H9 (cell line): ENCODE data around the gene WWC1. TPM values are rescaled to one million over a fixed set of nuclear protein-coding genes. Genes with fewer than 3 reads are reported as not detected.

Source experiments
- DNase-seq: peaks from one replicate; pipeline ENCODE4 v3.0.0-alpha.2; 2017
- H2AFZ ChIP-seq: one replicate; pipeline ENCODE4 v1.6.1; 2013; ENCODE audit warnings: mild to moderate bottlenecking, low read length, control low read depth, moderate library complexity
- H2AK5ac ChIP-seq: 2 replicates; pipeline ENCODE4 v1.6.1; 2013; ENCODE audit warnings: low read length, control low read depth, mixed read lengths; ENCODE audit not compliant: insufficient read length
- H2BK120ac ChIP-seq: one replicate; pipeline ENCODE4 v1.6.1; 2013; ENCODE audit warnings: low read depth, mild to moderate bottlenecking, low read length, control low read depth, inconsistent platforms; ENCODE audit not compliant: poor library complexity, severe bottlenecking
- H2BK12ac ChIP-seq: 2 replicates; pipeline ENCODE4 v1.6.1; 2013; ENCODE audit warnings: low read length, control low read depth, mixed read lengths, low read depth; ENCODE audit not compliant: insufficient read length
- H2BK15ac ChIP-seq: 2 replicates; pipeline ENCODE4 v1.6.1; 2013; ENCODE audit warnings: low read depth, low read length, control low read depth
- H2BK20ac ChIP-seq: one replicate; pipeline ENCODE4 v1.6.1; 2013; ENCODE audit warnings: low read depth, mild to moderate bottlenecking, low read length, control low read depth, inconsistent platforms; ENCODE audit not compliant: poor library complexity, severe bottlenecking
- H2BK5ac ChIP-seq: 2 replicates; pipeline ENCODE4 v1.6.1; 2013; ENCODE audit warnings: low read length, control low read depth, mixed read lengths; ENCODE audit not compliant: insufficient read length
- H3K14ac ChIP-seq: 2 replicates; pipeline ENCODE4 v1.6.1; 2013; ENCODE audit warnings: low read length, control low read depth; ENCODE audit not compliant: insufficient read depth
- H3K18ac ChIP-seq: 2 replicates; pipeline ENCODE4 v1.6.1; 2013; ENCODE audit warnings: low read depth, mild to moderate bottlenecking, mixed read lengths, low read length, control low read depth; ENCODE audit not compliant: insufficient read length
- H3K23ac ChIP-seq: 2 replicates; pipeline ENCODE4 v1.6.1; 2013; ENCODE audit warnings: low read length, control low read depth, mixed read lengths, low read depth; ENCODE audit not compliant: insufficient read length
- H3K23me2 ChIP-seq: 2 replicates; pipeline ENCODE4 v1.6.1; 2013; ENCODE audit warnings: low read depth, mild to moderate bottlenecking, mixed read lengths, low read length, control low read depth; ENCODE audit not compliant: insufficient read length, poor library complexity, severe bottlenecking
- H3K27ac ChIP-seq: 2 replicates; pipeline ENCODE4 v1.5.1; 2013; ENCODE audit warnings: low read length, control low read depth, mixed read lengths, low read depth; ENCODE audit not compliant: insufficient read length
- H3K27me3 ChIP-seq: 2 replicates; pipeline ENCODE4 v1.6.1; 2013; ENCODE audit warnings: low read length, control low read depth, inconsistent platforms; ENCODE audit not compliant: insufficient read depth
- H3K4ac ChIP-seq: 2 replicates; pipeline ENCODE4 v1.6.1; 2013; ENCODE audit warnings: low read depth, mild to moderate bottlenecking, control low read depth, inconsistent platforms, low read length, moderate library complexity
- H3K4me1 ChIP-seq: 2 replicates; pipeline ENCODE4 v1.6.1; 2013; ENCODE audit warnings: low read length, control low read depth, inconsistent platforms; ENCODE audit not compliant: insufficient read depth
- H3K4me2 ChIP-seq: 2 replicates; pipeline ENCODE4 v1.6.1; 2013; ENCODE audit warnings: low read length, control low read depth, mixed read lengths; ENCODE audit not compliant: insufficient read length, insufficient read depth
- H3K56ac ChIP-seq: 2 replicates; pipeline ENCODE4 v1.6.1; 2013; ENCODE audit warnings: low read depth, mild to moderate bottlenecking, mixed read lengths, low read length, control low read depth; ENCODE audit not compliant: insufficient read length
- H3K79me1 ChIP-seq: 2 replicates; pipeline ENCODE4 v1.6.1; 2013; ENCODE audit warnings: low read depth, mild to moderate bottlenecking, moderate library complexity, low read length, control low read depth, inconsistent platforms; ENCODE audit not compliant: insufficient read depth, poor library complexity, severe bottlenecking
- H3K79me2 ChIP-seq: 2 replicates; pipeline ENCODE4 v1.6.1; 2013; ENCODE audit warnings: low read length, control low read depth, inconsistent platforms; ENCODE audit not compliant: insufficient read depth
- H3K9ac ChIP-seq: 2 replicates; pipeline ENCODE4 v1.6.1; 2013; ENCODE audit warnings: low read length, control low read depth, mixed read lengths; ENCODE audit not compliant: insufficient read length; ENCODE audit errors: extremely low read depth
- H3K9me3 ChIP-seq: one replicate; pipeline ENCODE4 v1.6.1; 2013; ENCODE audit warnings: low read depth, low read length, inconsistent platforms; ENCODE audit not compliant: control insufficient read depth
- H3T11ph ChIP-seq: one replicate; pipeline ENCODE4 v1.6.1; 2013; ENCODE audit warnings: mild to moderate bottlenecking, low read length, control low read depth, inconsistent platforms
- H4K20me1 ChIP-seq: one replicate; pipeline ENCODE4 v1.6.1; 2013; ENCODE audit not compliant: control insufficient read depth, insufficient read length, insufficient read depth
- H4K5ac ChIP-seq: 2 replicates; pipeline ENCODE4 v1.6.1; 2013; ENCODE audit warnings: low read depth, mild to moderate bottlenecking, mixed read lengths, low read length, control low read depth; ENCODE audit not compliant: insufficient read length
- H4K8ac ChIP-seq: replicated peaks from 2 replicates; pipeline ENCODE4 v1.6.1; 2013; ENCODE audit warnings: low read length, control low read depth, mixed read lengths, low read depth; ENCODE audit not compliant: insufficient read length
- H4K91ac ChIP-seq: 2 replicates; pipeline ENCODE4 v1.6.1; 2013; ENCODE audit warnings: low read depth, mild to moderate bottlenecking, moderate library complexity, mixed read lengths, low read length, control low read depth; ENCODE audit not compliant: insufficient read length
- H3K27ac Mint-ChIP-seq, 3 experiments: 2 replicates in 2 of 3; 3 replicates in 1 of 3; pipeline ENCODE4 v1.8.0; 2020 to 2021; ENCODE audit warnings: mixed read lengths in 3 of 3, mild to moderate bottlenecking in 1 of 3, moderate library complexity in 1 of 3
- H3K27me3 Mint-ChIP-seq: 2 replicates; pipeline ENCODE4 v1.8.0; 2021; ENCODE audit warnings: low read depth, mild to moderate bottlenecking, moderate library complexity, mixed read lengths
- H3K36me3 Mint-ChIP-seq, 3 experiments: 2 replicates in 2 of 3; 3 replicates in 1 of 3; pipeline ENCODE4 v1.8.0; 2020 to 2021; ENCODE audit warnings: low read depth in 3 of 3, mixed read lengths in 3 of 3; ENCODE audit not compliant: insufficient read depth in 1 of 3
- H3K4me1 Mint-ChIP-seq, 2 experiments: 2 replicates each; pipeline ENCODE4 v1.8.0; 2020; ENCODE audit warnings: mixed read lengths in 2 of 2
- H3K4me3 Mint-ChIP-seq, 2 experiments: 2 replicates in 1 of 2; 3 replicates in 1 of 2; pipeline ENCODE4 v1.8.0; 2020 to 2021; ENCODE audit warnings: mild to moderate bottlenecking in 2 of 2, mixed read lengths in 2 of 2, moderate library complexity in 1 of 2
- H3K9me3 Mint-ChIP-seq, 2 experiments: 2 replicates in 1 of 2; 3 replicates in 1 of 2; pipeline ENCODE4 v1.8.0; 2020; ENCODE audit warnings: mild to moderate bottlenecking in 2 of 2, mixed read lengths in 2 of 2, moderate library complexity in 1 of 2
- WGBS: extraction: QIAGEN DNeasy Blood & Tissue Kit; methylation state at CpG from one replicate; pipeline ENCODE4 v1.1.7; 2013; ENCODE audit warnings: missing lambda C conversion rate, low lambda C conversion rate, mixed read lengths; ENCODE audit not compliant: insufficient read length; ENCODE audit errors: extremely low coverage; 5-methylcytosine and 5-hydroxymethylcytosine counted together
- total RNA-seq: library from RNA; stranded (reverse); gene quantifications from 2 replicates; pipeline ENCODE4 v1.2.1, GENCODE V29; 2021
- TF ChIP-seq, protein P1 (sequence below): fragments of 200-600 bp; sonication (generic); conservative IDR thresholded peaks from 3 replicates; pipeline ENCODE4 v1.8.0; 2021; ENCODE audit warnings: antibody characterized with exemption, mild to moderate bottlenecking

WWC1 gene
- total RNA-seq, 1 experiment from 2014 or later, result 28.2 TPM

DNA sequence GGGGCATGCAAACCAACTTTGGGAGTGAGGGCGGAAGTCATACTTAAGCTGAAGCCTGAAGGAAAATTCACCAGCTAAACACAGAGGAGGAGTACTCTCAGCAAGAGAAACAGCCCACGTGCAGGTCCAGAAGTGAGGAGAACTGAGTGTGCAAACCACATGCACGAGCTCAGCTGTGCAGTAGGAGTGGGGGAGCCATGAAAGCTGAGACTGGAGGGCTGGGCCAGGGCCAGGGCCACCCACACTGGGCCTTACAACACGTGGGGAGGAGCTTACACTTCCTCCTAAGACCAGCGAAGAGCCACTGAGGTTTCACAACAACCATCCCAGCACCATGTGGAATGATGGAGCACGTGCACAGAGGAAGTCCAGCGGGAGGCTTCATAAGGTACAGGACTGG is 9.3 kb upstream of the WWC1 start:
- Histone ChIP-seq H2BK15ac (no peak overlapping the region), H2BK20ac (no peak overlapping the region), H3K4ac (no peak overlapping the region), H3K14ac (no peak overlapping the region), H3K27ac (no peak overlapping the region), H3K18ac (no peak overlapping the region), H3T11ph (no peak overlapping the region), H4K20me1 (no peaks in the 10 kb centered on the region), H4K91ac (no peak overlapping the region), H3K9me3 (no peaks in the 10 kb centered on the region), H3K27me3 (no peaks in the 10 kb centered on the region), H3K56ac (no peak overlapping the region), H2BK5ac (no peak overlapping the region), H3K79me2 (no peaks in the 10 kb centered on the region), H3K9ac (no peak overlapping the region), H4K8ac (no peak overlapping the region), H2BK120ac (no peak overlapping the region), H3K23me2 (no peaks in the 10 kb centered on the region), H2AK5ac (no peak overlapping the region), H3K79me1 (no peaks in the 10 kb centered on the region), H3K23ac (no peak overlapping the region), H2BK12ac (no peak overlapping the region), H3K4me2 (no peak overlapping the region), H2AFZ (no peak overlapping the region), H4K5ac (no peak overlapping the region), H3K4me1 (peaks cover 4% of the 10 kb centered on the region)
- Mint-ChIP-seq H3K4me3 (no peak overlapping the region), H3K36me3 (no peaks in the 10 kb centered on the region), H3K27ac (no peak overlapping the region), H3K4me1 (peaks cover 12 to 26% of the 10 kb centered on the region in 2 experiments), H3K27me3 (peaks cover 18% of the 10 kb centered on the region), H3K9me3 (no peaks in the 10 kb centered on the region)
- WGBS, result no CpG with 5 or more reads among the region's 7 CpGs
- TF ChIP-seq, protein P1, sequence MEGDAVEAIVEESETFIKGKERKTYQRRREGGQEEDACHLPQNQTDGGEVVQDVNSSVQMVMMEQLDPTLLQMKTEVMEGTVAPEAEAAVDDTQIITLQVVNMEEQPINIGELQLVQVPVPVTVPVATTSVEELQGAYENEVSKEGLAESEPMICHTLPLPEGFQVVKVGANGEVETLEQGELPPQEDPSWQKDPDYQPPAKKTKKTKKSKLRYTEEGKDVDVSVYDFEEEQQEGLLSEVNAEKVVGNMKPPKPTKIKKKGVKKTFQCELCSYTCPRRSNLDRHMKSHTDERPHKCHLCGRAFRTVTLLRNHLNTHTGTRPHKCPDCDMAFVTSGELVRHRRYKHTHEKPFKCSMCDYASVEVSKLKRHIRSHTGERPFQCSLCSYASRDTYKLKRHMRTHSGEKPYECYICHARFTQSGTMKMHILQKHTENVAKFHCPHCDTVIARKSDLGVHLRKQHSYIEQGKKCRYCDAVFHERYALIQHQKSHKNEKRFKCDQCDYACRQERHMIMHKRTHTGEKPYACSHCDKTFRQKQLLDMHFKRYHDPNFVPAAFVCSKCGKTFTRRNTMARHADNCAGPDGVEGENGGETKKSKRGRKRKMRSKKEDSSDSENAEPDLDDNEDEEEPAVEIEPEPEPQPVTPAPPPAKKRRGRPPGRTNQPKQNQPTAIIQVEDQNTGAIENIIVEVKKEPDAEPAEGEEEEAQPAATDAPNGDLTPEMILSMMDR, result no peak
- DNase-seq, result peak; percentile 47
